DLD1 (cell line): ENCODE data around the gene ATG10.
"Not testable (repeated sequence)": the region's sequence is repeated elsewhere in the genome, so short reads cannot be mapped to it uniquely, and the experiment has no call there.

Source experiments
- in situ Hi-C: cut with HindIII; loops from 2 replicates; pipeline ENCODE4 v1.10.0; 2017; ENCODE audit warnings: low sequenced_read_pairs

The ATG10 gene

DNA sequence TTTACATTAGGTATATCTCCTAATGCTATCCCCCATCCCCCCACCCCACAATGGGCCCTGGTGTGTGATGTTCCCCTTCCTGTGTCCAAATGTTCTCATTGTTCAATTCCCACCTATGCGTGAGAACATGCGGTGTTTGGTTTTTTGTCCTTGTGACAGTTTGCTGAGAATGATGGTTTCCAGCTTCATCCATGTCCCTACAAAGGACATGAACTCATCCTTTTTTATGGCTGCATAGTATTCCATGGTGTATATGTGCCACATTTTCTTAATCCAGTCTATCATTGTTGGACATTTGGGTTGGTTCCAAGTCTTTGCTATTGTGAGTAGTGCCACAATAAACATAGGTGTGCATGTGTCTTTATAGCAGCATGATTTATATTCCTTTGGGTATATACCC, 138.1 kb downstream of the ATG10 start:
- in situ Hi-C loops, result not testable (repeated sequence)

DNA sequence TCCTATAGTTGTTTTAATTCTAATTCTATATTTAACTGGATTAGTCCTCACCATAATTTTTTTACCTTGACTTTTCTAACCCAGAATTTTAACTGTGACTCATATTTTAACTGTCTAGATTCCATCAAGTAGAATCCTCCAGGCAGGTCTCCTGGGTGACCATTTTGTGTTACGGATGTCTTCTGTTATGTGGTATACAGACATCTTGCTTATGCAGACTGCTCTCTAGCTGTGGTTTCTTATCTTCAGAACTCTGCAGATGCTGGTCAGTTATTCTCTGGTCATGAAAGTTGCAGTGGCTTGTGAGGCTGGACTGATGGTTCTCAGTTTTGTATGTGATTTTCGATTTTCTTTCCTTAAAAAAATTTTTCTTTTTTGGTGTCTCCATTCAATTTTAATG, 139.4 kb downstream of the ATG10 start:
- in situ Hi-C loops, result no loop called here

DNA sequence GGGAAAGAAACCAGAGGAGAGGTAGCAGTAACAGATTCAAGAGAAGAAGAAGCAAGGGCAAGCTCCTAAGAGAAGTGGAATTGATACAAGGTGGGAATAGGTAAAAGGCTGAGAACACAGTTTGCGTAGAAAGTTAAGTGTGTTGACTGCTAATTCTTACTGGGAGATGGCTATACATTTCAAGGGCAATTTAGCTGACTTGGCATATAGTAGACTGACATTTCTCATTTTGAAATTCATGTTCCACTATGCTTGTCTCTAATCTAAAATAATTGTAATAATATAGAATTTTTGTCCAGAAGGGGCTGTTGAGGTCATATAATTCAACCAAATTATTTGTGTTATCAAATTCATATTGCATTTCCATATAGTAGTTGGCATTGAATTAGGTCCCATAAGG, 144.0 kb downstream of the ATG10 start:
- in situ Hi-C loops, result no loop called here

DNA sequence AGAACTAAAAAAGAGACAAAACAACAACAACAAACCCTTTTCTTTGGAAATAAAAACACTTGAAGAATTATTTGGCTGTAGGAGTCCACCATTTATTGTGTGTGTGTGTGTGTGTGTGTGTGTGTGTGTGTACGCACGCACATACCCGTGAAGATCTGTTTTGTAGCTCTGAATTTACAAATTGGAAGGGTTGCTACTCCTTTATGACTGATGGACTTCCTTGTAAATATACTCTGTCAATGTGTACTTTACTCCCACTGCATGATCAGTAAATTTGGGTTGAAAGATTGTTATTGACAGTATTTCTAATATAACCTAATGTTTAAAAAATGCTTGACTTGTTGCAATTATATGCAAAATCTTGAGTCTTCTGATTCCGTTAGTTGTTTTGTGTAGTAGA, 148.1 kb downstream of the ATG10 start:
- in situ Hi-C loops, result no loop called here

DNA sequence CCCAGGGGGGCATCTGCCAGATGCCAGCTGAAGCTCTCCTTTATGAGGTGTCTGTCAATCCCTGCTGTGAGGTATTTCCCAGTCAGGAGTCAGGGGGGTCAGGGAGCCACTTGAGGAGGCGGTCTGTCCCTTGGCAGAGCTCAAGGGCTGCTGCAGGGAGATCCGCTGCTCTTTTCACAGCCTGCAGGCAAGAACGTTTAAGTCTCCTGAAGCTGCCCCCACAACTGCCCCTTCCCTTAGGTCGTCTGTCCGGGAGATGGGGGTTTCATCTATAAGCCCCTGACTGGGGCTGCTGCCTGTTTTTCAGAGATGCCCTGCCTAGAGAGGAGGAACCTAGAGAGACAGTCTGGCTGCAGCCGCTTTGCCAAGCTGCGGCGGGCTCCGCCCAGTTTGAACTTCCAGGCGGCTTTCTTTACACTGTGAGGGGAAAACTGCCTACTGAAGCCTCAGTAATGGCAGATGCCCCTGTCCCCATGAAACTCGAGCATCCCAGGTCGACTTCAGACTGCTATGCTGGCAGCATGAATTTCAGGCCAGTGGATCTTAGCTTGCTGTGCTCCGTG, 158.0 kb downstream of the ATG10 start:
- in situ Hi-C loops, result no loop called here

DNA sequence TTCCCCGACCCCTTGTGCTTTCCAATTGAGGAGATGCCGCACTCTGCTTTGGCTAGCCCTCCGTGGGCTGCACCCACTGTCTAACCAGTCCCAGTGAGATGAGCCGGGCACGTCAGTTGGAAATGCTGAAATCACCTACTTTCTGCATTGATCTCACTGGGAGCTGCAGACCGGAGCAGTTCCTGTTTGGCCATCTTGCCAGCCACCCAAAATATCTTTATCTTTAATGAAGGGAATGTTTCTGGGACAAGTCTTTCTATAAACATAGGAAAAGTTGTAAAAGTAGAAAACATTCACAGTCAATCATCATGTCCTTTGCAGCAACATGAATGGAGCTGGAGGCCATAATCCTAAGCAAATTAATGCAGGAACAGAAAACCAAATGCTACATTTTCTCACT, 158.8 kb downstream of the ATG10 start:
- in situ Hi-C loops, result no loop called here

DNA sequence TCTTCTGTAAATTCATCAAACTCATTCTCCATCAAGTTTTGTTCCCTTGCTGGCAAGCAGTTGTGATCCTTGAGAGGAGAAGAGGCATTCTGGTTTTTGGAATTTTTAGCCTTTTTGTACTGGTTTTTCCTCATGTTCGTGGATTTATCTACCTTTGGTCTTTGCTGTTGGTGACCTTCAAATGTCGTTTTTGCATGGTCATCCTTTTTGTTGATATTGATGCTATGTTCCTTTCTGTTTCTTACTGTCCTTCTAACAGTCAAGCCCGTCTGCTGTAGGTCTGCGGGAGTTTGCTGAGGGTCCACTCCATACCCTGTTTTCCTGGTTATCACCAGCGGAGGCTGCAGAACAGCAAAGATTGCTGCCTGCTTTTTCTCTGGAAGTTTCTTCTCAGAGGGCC, 165.4 kb downstream of the ATG10 start:
- in situ Hi-C loops, result no loop called here

DNA sequence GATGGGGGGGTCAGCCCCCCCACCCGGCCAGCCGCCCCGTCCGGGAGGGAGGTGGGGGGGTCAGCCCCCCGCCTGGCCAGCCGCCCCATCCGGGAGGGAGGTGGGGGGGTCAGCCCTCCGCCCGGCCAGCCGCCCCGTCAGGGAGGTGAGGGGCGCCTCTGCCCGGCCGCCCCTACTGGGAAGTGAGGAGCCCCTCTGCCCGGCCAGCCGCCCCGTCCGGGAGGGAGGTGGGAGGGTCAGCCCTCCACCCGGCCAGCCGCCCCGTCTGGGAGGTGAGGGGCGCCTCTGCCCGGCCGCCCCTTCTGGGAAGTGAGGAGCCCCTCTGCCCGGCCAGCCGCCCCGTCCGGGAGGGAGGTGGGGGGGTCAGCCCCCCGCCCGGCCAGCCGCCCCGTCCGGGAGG, 168.0 kb downstream of the ATG10 start:
- in situ Hi-C loops, result not testable (repeated sequence)

DNA sequence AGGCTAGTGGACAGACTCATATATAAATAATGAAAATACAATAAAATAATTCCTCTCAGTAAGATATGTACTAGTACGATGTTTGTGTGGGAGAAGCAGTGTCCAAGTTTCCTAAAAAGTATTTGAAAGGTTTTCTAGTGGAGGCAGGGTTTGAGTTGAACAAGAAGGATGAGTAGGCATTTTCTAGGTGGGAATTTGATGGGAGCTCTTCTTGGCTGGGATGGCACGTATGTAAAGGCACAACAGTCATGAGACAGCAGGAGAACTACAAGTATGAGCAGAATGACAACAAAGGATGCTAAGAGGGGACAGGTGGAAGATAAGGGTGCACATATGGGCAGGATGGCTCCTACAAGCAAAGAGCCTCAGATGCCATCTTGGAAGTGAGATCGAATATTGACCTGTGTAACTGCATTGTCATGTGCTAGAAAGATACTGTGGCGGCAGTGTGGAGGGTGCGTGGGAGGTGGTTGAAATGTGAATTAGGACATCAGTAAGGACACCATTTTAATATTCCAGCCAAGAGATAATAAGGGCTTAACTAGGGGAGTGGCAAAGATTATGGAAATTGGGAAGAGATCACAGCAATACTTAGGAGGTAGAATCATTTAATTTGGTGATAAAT, 170.5 kb downstream of the ATG10 start:
- in situ Hi-C loops, result no loop called here

DNA sequence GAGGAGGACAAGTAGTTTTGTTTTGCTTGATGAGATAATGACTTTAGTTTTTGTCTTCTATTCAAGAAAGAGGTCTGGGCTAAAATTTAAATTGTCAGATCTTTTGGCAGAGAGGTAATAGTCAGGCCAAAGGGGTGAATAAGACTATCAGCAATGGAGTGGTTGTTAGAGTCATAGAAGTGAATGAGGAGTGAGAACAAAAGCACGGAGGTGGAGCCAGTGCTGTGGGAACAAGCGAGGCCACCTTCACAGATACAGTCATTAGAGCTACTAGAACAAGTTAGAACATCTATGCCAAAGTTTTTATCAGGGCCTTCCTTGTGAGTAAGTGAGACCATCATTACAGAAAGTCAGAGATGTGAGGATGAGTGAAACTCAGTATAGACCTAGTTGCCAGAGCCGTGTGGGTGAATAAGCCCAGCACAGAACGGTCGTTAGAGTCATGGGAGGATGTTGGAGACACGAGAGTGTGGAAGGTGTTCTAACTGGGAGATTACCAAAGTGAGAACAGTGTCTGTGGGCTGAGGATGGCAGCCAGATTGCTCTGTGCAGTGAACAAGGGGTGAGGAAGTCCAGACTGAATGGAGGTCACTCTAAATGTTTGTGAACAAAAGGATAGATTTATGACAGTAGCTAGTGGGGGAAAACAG, 171.2 kb downstream of the ATG10 start:
- in situ Hi-C loops, result no loop called here

DNA sequence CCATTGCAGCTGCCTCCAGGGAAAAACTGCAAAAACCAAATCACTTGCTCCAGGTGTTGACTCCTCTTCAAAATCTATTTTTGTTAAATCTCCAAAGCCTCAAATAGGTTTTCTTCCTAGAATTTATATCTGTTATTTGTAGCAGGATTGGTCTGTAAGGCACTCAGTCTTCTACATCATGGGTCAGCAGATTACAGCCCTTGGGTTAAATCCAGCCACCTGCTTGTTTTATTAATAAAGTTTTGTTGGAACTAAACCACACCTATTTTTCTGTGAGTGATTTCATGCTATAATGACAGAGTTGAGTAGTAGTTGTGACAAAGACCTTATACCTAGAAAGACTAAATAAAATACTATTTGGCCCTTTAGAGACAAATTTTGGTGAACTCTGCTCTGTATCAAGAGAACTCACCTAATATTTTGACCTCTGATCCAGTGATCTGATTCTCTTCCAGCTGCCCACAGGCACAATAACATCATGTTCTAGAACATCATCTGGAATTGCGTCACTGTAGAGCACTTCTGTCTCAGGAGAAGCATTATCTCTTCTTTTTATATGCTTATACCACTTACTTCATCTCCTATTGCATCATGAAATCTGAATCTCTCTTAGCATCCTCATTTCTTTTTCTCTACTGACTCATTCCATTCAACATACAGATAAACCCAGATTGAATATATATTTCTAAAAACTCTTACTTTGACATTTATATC, 176.2 kb downstream of the ATG10 start:
- in situ Hi-C loops, result no loop called here

DNA sequence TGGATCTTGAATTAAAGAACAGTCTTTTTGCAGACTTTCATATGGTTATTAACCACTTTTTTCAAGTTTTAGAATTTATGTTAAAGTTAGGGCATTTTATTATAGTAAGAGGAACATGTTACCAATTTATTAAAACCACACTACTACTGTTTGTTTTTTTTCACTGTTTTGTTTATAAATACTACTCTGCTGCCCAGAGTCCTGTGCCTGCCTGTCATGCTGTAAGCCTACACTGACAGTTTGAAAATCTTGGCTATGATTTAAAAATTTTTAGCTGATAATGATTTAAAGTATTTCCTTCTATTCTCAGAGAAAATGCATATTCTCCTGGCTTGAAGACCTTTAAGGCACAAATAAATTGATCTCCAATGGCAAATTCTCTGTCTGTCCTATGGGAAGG, 177.6 kb downstream of the ATG10 start:
- in situ Hi-C loops, result no loop called here

DNA sequence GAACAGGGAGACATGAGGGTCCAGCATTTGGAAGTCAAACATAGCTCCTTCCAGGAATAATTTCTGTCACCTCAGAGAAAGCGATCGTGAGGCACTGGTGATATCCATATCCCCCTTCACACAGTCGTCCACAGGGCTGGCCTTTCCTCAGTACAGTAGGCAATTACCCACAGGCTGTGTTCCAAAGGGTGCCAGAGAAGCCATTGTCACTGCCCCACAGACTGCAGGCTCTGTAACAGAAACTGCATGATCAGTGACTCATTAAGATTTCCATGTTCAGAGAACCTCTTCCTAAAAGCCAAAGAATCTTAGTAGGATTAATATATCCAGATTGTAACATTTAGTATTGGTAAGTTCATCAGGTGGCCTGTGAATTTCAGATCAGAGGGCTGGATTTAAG, 178.7 kb downstream of the ATG10 start:
- in situ Hi-C loops, result no loop called here

DNA sequence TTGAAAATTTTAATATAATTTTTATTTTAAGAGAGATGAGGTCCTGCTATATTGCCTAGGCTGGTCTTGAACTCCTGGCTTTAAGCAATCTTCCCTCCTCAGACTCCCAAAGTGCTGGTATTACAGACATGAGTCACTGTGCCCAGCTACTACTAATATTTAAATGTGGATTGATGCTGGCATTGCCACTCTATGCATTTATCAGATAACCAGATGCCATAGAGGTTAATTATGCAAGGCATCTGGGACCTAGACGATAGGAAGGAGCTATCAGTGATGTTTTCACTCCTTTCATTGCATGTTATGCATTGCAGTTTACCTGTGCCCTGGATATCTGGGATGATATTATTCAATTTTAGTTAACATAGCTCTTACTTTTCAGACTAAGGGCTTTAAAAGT, 179.4 kb downstream of the ATG10 start:
- in situ Hi-C loops, result no loop called here

DNA sequence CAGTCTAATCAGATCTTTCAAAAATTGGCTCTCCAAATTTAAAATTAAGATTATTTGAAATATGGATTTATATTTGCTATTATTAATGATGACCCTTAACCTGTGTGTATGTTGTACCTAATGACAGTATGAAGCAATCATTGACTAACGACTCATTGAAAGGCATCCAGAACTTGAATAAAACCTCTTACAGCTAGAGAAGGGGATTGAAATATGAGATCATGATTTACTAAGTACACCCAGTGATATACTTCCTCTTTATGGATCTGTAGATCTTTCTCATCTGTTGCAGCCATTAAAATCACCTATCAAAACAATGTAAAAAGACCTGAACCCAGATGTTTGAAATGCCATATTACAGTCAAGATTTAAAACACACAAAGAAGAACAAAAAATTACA, 179.8 kb downstream of the ATG10 start:
- in situ Hi-C loops, result no loop called here

DNA sequence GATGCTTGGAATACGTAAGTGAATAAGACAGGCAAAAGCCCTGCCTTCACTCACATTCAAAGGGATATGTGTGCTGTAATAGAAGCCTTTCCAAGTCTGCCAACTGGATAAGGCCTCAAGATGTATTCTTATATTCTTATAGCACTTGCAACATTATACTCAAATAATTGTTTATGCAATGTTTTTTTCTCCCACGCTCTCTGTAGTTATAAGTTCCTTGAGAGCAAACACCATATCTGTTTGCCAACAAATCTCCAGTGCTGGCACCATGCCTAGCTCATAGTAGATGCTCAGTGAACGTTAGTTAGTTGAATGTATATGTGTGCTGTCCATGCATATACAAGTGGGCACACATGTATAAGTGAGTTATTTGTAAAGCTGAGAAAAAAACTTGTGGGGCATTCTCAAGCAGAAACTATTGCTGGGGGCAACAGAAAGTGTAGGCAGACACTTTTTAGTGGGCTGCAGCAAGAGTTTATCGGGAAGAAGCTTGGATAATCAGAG, 181.2 kb downstream of the ATG10 start:
- in situ Hi-C loops, result no loop called here

DNA sequence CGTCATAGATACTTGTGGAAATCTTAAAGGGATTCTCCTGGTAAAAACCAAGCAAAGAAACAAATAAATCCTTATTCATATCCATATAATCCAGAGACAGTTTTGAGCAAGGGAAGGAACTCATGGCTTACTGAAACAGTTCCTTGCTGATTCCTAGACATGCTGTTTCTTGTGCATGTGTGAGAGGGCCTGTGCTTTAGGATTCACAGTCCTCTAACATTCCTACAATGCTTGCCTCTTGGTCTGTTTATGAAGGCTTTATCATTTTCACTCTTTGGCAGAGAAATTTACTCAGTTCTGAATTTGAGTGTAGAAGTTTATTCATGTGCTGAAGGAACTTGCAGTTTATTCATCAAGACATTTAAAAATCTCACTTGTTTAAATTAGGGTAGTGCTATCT, 183.0 kb downstream of the ATG10 start:
- in situ Hi-C loops, result no loop called here

DNA sequence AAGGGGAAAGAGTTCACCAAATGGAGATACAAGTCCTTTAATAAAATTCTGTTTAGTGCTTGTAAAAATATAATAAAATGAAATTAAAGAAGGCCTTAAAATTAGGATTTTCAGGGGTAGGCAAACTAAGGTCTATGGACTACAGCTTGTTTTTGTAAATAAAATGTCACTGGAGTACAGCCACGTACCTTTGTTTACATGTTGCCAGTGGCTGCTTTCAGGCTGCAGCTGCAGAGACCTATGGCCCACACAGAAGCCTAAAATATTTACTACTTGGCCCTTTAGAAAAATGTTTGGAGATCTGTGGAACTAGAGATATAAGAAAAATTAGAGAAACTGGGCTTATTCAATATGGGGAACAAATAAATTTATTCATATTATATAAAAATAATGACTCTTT, 183.5 kb downstream of the ATG10 start:
- in situ Hi-C loops, result no loop called here

DNA sequence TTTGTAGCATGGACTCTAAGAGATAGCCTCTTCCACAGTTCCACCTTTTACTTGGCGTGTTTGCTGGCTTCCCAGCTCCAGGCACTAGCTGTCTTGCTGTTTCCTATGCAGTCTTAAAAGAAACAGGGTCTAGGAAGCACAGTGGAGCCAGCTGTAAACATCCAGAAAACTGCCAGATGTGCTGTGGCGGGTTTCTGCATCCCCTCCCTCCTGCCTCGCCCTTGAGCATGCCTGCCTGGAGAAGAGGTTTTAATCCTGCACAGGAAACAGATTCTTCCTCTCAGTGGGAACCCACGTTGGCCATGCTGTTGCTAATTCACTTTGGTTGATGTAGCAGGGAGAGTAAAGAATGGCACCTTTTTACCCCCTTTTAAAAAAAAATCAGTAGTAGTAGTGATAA, 185.1 kb downstream of the ATG10 start:
- in situ Hi-C loops, result no loop called here

DNA sequence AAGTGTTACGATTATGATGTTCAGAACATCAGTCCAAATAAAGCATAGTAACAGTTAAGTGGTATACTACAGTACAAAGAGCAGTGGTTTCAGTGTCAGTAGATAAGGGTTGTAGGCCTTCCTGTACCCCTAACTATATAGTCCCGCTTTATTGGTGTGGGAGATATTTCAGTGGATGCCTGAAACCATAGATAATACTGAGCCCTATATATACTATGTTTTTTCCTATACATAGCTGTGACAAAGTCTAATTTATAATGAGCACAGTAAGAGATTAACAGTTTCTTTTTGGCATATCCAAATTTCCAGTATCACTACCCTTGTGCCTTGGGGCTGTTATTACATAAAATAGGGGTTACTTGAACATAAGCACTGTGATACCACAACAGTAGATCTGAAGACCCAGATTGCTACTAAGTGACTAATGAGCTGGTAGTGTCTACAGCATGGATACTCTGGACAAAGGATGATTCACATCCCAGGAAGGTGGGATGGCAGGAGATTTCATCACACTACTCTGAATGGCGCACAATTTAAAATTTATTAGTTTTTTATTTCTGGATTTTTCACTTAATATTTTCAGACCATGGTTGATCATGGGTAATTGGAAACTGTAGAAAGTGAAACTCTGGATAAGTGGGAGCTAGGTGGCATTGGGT, 187.1 kb downstream of the ATG10 start:
- in situ Hi-C loops, result no loop called here

DNA sequence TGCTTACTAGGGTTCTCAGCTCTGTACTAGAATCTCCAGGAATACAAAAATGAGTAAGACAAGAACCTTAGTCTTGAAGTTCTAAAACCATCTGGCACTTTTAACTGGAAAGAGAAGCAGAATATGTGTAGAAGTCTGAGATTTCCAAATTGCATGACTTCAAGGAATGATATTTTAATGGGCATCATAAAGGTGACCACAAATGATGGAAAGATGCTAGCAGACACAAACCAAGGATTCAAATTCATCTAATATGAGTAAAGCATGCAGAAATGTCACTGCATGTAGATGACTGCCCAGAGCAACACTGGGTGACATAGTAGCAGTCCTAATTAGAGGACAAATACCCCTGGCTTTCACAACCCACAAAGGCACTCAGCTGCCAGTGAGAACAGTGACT, 189.1 kb downstream of the ATG10 start:
- in situ Hi-C loops, result no loop called here
